Natural killer cell (primary cell): ENCODE measurements around the gene RARA. TPM values are rescaled to one million over a fixed set of nuclear protein-coding genes. Genes with fewer than 3 reads are reported as not detected.

Experiments
- ATAC-seq, 3 donors: fragments of 150-1000 bp in 2 of 3; fragments of 200-7000 bp in 1 of 3; cut with Tn5 transposase; 1 replicate in 1 of 3; 2 replicates in 2 of 3; pipeline ENCODE4 v1.10.0; 2021; ENCODE audit warnings: mild to moderate bottlenecking in 2 of 3, moderate library complexity in 2 of 3
- DNase-seq, 2 donors: peaks; one replicate each; pipeline versions ENCODE4 v3.0.0 to v3.0.0-alpha.2; 2013 to 2021; ENCODE audit warnings: mixed read lengths in 1 of 2
- H3K27ac ChIP-seq: one replicate; pipeline ENCODE4 v1.5.1; 2013; ENCODE audit warnings: mild to moderate bottlenecking, low read length
- H3K27me3 ChIP-seq: one replicate; pipeline ENCODE4 v1.6.1; 2013; ENCODE audit warnings: low read length; ENCODE audit not compliant: control insufficient read depth, insufficient read depth
- H3K36me3 ChIP-seq: one replicate; pipeline ENCODE4 v1.6.1; 2013; ENCODE audit warnings: low read length; ENCODE audit not compliant: control insufficient read depth, insufficient read depth
- H3K4me1 ChIP-seq: one replicate; pipeline ENCODE4 v1.6.1; 2013; ENCODE audit warnings: low read length; ENCODE audit not compliant: control insufficient read depth, insufficient read depth
- H3K4me3 ChIP-seq: one replicate; pipeline ENCODE4 v1.5.1; 2013; ENCODE audit warnings: low read length
- H3K9me3 ChIP-seq: one replicate; pipeline ENCODE4 v1.6.1; 2013; ENCODE audit warnings: low read length; ENCODE audit not compliant: control insufficient read depth, insufficient read depth
- H3K27ac Mint-ChIP-seq, 2 donors: one replicate each; pipeline ENCODE4 v1.8.0; 2022; ENCODE audit warnings: mild to moderate bottlenecking in 2 of 2, mixed read lengths in 2 of 2, moderate library complexity in 1 of 2
- H3K27me3 Mint-ChIP-seq, 2 donors: one replicate each; pipeline ENCODE4 v1.8.0; 2022; ENCODE audit warnings: low read depth in 2 of 2, mixed read lengths in 2 of 2
- H3K36me3 Mint-ChIP-seq: one replicate; pipeline ENCODE4 v1.8.0; 2022; ENCODE audit warnings: mixed read lengths
- H3K4me1 Mint-ChIP-seq, 2 donors: one replicate each; pipeline ENCODE4 v1.8.0; 2022; ENCODE audit warnings: mixed read lengths in 2 of 2
- H3K4me3 Mint-ChIP-seq: one replicate; pipeline ENCODE4 v1.8.0; 2022; ENCODE audit warnings: mild to moderate bottlenecking, moderate library complexity, mixed read lengths
- H3K9me3 Mint-ChIP-seq, 2 donors: one replicate each; pipeline ENCODE4 v1.8.0; 2022; ENCODE audit warnings: mixed read lengths in 2 of 2
- WGBS: methylation state at CpG from one replicate; pipeline ENCODE4 v1.1.7; 2013; ENCODE audit warnings: missing lambda C conversion rate; ENCODE audit not compliant: insufficient coverage; 5-methylcytosine and 5-hydroxymethylcytosine counted together
- intact Hi-C: fragments of 100-400 bp; cut with micrococcal nuclease; formaldehyde crosslinking; loops from one replicate; pipeline ENCODE4 v1.14.2; 2022
- total RNA-seq, 4 donors: library from RNA; stranded (reverse); fragments of 120-200 nt in 1 of 4; gene quantifications; one replicate each; pipeline versions ENCODE4 v1.2.3 to v1.2.4, GENCODE V29; 2013 to 2022
- TF ChIP-seq, protein P1 (sequence below): fragments of 200-600 bp; IDR thresholded peaks from one replicate; pipeline ENCODE4 v1.8.0; 2022; ENCODE audit warnings: antibody characterized with exemption

The RARA gene
- total RNA-seq, 3 donors from 2014 or later (not counting 1 experiment from before 2014, with no cell fraction given): 75.9 to 94.6 (median 79.1) TPM

DNA sequence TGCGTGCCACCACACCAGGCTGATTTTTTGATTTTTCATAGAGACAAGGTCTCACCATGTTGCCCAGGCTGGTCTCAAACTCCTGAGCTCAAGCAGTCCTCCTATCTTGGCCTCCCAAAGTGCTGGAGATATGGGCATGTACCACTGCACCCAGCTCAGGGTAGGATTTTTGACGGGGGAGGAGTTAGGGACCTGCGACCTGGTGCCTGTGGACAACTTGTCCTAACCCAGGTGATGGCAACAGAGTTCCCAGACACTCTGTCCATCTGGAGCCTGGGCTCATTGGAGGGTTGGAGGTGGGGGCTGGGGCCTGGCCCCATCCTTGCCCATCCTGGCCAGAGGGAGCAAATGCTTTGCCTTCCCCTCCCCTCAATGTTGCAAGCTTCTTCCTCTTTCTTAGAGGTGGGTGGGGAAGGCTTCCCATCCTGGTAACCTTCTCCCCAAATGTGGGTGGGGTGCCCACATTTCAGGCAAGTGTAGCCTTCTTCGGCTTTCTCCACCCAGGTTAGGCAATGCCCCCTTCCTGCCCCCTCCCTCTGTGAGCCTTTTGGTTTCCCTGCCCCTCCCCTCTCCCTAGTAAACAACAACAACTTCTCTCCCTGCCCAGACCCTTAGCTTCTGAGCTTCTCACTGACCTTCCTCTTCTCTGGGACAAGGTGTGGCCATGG is 24.9 kb downstream of the RARA start:
- Mint-ChIP-seq H3K36me3 (no peaks in the 10 kb centered on the region), H3K4me3 (no peak overlapping the region), H3K27me3 (no peaks in the 10 kb centered on the region), H3K4me1 (peaks cover 41 to 59% of the 10 kb centered on the region in 2 donors), H3K9me3 (no peaks in the 10 kb centered on the region), H3K27ac (peak overlapping the region in 1 of 2 donors; percentile 24)
- intact Hi-C loops: no loop called here
- DNase-seq: no peak
- peak in 1 of 3 donors; percentile 31 for ATAC-seq
- Histone ChIP-seq H3K27me3 (no peaks in the 10 kb centered on the region), H3K4me3 (no peak overlapping the region), H3K9me3 (no peaks in the 10 kb centered on the region), H3K36me3 (peaks cover 21% of the 10 kb centered on the region), H3K4me1 (peaks cover 81% of the 10 kb centered on the region), H3K27ac (no peak overlapping the region)
- TF ChIP-seq, protein P1, sequence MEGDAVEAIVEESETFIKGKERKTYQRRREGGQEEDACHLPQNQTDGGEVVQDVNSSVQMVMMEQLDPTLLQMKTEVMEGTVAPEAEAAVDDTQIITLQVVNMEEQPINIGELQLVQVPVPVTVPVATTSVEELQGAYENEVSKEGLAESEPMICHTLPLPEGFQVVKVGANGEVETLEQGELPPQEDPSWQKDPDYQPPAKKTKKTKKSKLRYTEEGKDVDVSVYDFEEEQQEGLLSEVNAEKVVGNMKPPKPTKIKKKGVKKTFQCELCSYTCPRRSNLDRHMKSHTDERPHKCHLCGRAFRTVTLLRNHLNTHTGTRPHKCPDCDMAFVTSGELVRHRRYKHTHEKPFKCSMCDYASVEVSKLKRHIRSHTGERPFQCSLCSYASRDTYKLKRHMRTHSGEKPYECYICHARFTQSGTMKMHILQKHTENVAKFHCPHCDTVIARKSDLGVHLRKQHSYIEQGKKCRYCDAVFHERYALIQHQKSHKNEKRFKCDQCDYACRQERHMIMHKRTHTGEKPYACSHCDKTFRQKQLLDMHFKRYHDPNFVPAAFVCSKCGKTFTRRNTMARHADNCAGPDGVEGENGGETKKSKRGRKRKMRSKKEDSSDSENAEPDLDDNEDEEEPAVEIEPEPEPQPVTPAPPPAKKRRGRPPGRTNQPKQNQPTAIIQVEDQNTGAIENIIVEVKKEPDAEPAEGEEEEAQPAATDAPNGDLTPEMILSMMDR: no peak
- WGBS: 67% methylated on average over 4 of the region's 4 CpGs

DNA sequence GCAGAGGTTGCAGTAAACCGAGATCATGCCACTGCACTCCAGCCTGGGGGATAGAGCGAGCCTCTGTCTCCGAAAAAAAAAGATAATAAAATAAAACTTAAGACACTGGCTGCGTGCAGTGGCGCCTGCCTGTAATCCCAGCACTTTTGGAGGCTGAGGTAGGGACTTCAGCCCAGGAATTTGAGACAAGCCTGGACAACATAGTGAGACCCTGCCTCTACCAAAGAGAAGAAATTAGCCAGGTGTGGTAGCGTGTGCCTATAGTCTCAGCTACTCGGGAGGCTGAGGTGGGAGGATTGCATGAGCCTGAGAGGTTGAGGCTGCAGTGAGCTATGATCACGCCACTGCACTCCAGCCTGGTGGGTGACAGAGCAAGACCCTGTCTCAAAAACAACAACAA is 26.6 kb downstream of the RARA start:
- peaks cover 27% of the 10 kb centered on the region for H3K36me3 ChIP-seq
- Mint-ChIP-seq H3K36me3 (no peaks in the 10 kb centered on the region), H3K9me3 (no peaks in the 10 kb centered on the region), H3K4me3 (no peak overlapping the region), H3K27ac (peak overlapping the region in 1 of 2 donors; percentile 54), H3K27me3 (no peaks in the 10 kb centered on the region), H3K4me1 (peaks cover 43 to 65% of the 10 kb centered on the region in 2 donors)
- H3K9me3 ChIP-seq: no peaks in the 10 kb centered on the region
- WGBS: 95% methylated on average over 8 of the region's 8 CpGs
- TF ChIP-seq, protein P1: no peak
- no peak overlapping the region for H3K27ac ChIP-seq
- H3K4me1 ChIP-seq: peaks cover 75% of the 10 kb centered on the region
- H3K27me3 ChIP-seq: no peaks in the 10 kb centered on the region
- DNase-seq (no peak), ATAC-seq (no peak)
- H3K4me3 ChIP-seq: no peak overlapping the region
- intact Hi-C loops: no loop called here

DNA sequence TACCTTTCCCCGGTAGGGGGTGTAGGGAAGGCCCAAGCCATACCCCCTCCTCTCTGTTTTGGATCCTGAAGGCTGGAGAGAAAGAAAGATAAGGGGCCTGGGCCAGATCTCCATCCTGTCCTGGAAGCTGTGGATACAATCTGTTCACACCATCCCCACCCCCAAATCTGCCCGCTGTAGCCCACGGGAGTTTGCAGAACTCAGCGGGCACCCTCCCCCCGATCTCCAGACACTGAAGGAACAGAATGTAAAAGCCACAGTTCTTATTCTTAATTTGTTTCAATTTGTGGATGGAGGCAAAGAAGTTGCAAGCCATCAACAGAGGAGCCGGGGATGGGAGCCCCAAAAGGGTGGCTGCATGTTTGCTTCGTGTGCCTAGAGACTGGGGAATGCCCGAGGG is 28.4 kb downstream of the RARA start:
- Mint-ChIP-seq H3K9me3 (no peaks in the 10 kb centered on the region), H3K36me3 (no peaks in the 10 kb centered on the region), H3K4me3 (no peak overlapping the region), H3K27ac (peak overlapping the region; percentile 56 to 69), H3K4me1 (peaks cover 41 to 63% of the 10 kb centered on the region in 2 donors), H3K27me3 (no peaks in the 10 kb centered on the region)
- Histone ChIP-seq H3K27me3 (no peaks in the 10 kb centered on the region), H3K27ac (no peak overlapping the region), H3K9me3 (no peaks in the 10 kb centered on the region), H3K4me1 (peaks cover 73% of the 10 kb centered on the region), H3K36me3 (peaks cover 10% of the 10 kb centered on the region), H3K4me3 (no peak overlapping the region)
- 82% methylated on average over 8 of the region's 8 CpGs for WGBS
- intact Hi-C loops: no loop called here
- TF ChIP-seq, protein P1: no peak
- no peak for ATAC-seq
- DNase-seq: no peak

DNA sequence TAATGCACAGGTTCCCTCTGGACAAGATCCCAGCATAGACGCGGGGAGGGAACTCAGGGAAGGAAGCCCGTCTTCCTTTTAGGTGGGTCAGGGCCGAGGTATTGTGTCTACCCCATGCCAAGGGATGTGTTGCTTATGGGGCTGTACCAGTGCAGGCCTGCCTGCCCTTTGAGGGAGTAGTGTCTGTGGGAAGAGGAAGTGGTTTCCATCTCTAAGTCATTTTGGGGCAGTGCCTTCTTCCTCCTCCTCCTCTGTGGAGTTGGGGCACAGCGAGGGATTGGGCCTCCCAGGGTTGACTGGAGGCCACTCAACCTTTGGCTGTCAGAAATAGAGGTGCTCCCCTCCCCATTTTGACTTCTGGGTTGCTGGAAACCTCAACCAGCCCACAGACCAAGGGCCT is 29.1 kb downstream of the RARA start:
- Histone ChIP-seq H3K4me3 (no peak overlapping the region), H3K36me3 (peaks cover 6% of the 10 kb centered on the region), H3K27me3 (no peaks in the 10 kb centered on the region), H3K4me1 (peaks cover 75% of the 10 kb centered on the region), H3K9me3 (no peaks in the 10 kb centered on the region), H3K27ac (peak overlapping the region; percentile 15)
- TF ChIP-seq, protein P1: no peak
- intact Hi-C loops: no loop called here
- H3K4me1 Mint-ChIP-seq: peaks cover 43 to 65% of the 10 kb centered on the region in 2 donors
- no peaks in the 10 kb centered on the region for H3K9me3 Mint-ChIP-seq
- peak overlapping the region; percentile 56 to 69 for H3K27ac Mint-ChIP-seq
- no peaks in the 10 kb centered on the region for H3K27me3 Mint-ChIP-seq
- no peak for ATAC-seq
- DNase-seq: no peak
- H3K4me3 Mint-ChIP-seq: no peak overlapping the region
- no peaks in the 10 kb centered on the region for H3K36me3 Mint-ChIP-seq
- WGBS: 68% methylated on average over 5 of the region's 5 CpGs
